NCI-H2171 (cell line): ENCODE results near the gene PDGFA.

ENCODE experiments used
- DNase-seq: peaks from one replicate; lab custom pipeline; 2025; lab: John Stamatoyannopoulos, UW

Gene PDGFA

GRCh38 chr7:503575-504111 is 16.0 kb downstream of the PDGFA start:
- DNase-seq = no peak

GRCh38 chr7:502296-502695 is 17.4 kb downstream of the PDGFA start:
- no peak for DNase-seq

GRCh38 chr7:501526-501925 is 18.1 kb downstream of the PDGFA start:
- DNase-seq = no peak

GRCh38 chr7:500521-501420 is 18.9 kb downstream of the PDGFA start:
- DNase-seq = no peak

GRCh38 chr7:499853-500485 is 19.7 kb downstream of the PDGFA start:
- no peak for DNase-seq

- no peak for DNase-seq
Measured at GRCh38 chr7:498678-499641, 20.7 kb downstream of the PDGFA start.

- DNase-seq = no peak
Measured at GRCh38 chr7:497946-498655, 21.5 kb downstream of the PDGFA start.

- no peak for DNase-seq
Measured at GRCh38 chr7:497346-497745, 22.3 kb downstream of the PDGFA start.

GRCh38 chr7:496528-497295 is 22.9 kb downstream of the PDGFA start:
- DNase-seq = no peak

GRCh38 chr7:495761-496321 is 23.8 kb downstream of the PDGFA start:
- no peak for DNase-seq

- DNase-seq = no peak
Measured at GRCh38 chr7:495326-495725, 24.3 kb downstream of the PDGFA start.

- no peak for DNase-seq
Measured at GRCh38 chr7:494906-495305, 24.7 kb downstream of the PDGFA start.

- no peak for DNase-seq
Measured at GRCh38 chr7:494259-494687, 25.4 kb downstream of the PDGFA start.

GRCh38 chr7:493661-494251 is 25.9 kb downstream of the PDGFA start:
- no peak for DNase-seq

- peak; percentile 81 for DNase-seq
Measured at GRCh38 chr7:492714-493065, 27.0 kb downstream of the PDGFA start.

GRCh38 chr7:491958-492713 is 27.5 kb downstream of the PDGFA start:
- DNase-seq = no peak

- no peak for DNase-seq
Measured at GRCh38 chr7:491292-491957, 28.2 kb downstream of the PDGFA start.

GRCh38 chr7:490461-491291 is 29.0 kb downstream of the PDGFA start:
- DNase-seq = peak; percentile 61
